IMR-90 (cell line): ENCODE results near the gene CAVIN2.

Experiments
- CTCF ChIP-seq: conservative IDR thresholded peaks from 2 replicates; pipeline ENCODE4 v1.5.1; 2012; ENCODE audit warnings: mild to moderate bottlenecking, low read depth, low read length, improper control_type of control experiment
- SMC3 ChIP-seq: fragments of 150-350 bp; IDR thresholded peaks from 2 replicates; pipeline ENCODE4 v1.6.1; 2016; ENCODE audit warnings: low read depth, mild to moderate bottlenecking, antibody characterized with exemption, low read length, moderate library complexity

DNA sequence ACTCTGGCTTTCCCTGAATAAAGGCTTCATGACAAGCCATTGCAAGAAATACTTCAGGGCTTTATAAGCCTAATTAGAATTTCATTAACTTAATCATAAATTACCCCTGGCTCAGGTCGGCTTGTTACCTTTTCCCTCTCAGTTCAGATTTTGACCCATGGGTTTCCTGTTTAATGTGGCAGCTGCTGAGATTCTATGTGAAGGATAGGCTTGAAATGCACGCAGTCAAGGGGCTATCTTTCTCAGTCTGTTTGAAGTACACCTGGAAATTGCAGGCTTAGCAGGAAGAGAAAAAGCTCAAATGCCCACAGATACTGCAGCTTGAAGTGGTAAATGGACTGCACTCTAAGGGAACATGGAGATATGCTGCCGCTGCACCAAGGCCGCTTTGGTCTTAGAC lies 49.4 kb downstream of the CAVIN2 start:
- TF ChIP-seq SMC3 (no peak), CTCF (no peak)
